HG03025 (cell line): ENCODE data around the gene SIPA1.

Experiments used
- ATAC-seq: cut with Tn5 transposase; IDR thresholded peaks from one replicate; pipeline ENCODE4 v1.9.1; 2021; ENCODE audit warnings: mild to moderate bottlenecking, moderate library complexity; ENCODE audit not compliant: unreplicated experiment, low FRiP score

SIPA1 gene

DNA sequence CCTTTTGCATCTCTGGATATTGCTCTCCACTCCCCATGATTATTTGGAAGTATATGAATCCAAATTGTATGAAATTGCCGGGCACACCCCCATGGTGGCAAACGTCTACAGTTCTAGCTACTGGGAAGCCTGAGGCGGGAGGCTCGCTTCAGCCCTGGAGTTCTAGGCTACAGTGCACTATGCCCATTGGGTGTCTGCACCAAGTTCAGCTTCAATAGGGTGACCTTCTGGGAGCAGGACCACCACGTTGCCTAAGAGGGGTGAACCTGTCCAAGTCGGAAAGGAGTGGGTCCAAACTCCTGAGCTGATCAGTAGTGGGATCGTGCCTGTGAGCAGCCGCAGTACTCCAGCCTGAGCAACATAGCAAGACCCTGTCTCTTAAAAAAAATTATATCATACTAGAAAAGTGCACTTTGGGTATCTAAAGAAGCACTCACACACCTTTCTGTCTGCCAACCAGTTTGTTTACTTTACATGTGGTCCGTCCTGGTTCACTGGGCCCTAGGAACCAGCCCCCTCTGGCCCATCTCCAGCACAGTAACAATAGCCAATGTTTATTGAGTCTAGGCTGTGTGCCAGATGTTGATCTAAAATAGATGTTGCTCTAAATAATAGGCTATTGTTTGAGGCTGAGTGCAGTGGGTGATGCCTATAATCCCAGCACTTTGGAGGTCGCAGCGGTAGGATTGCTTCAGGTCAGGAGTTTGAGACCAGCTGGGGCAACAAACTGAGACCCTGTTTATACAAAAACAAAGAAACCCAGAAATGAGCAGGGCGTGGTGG lies 57.7 kb downstream of the SIPA1 start:
- no peak for ATAC-seq

DNA sequence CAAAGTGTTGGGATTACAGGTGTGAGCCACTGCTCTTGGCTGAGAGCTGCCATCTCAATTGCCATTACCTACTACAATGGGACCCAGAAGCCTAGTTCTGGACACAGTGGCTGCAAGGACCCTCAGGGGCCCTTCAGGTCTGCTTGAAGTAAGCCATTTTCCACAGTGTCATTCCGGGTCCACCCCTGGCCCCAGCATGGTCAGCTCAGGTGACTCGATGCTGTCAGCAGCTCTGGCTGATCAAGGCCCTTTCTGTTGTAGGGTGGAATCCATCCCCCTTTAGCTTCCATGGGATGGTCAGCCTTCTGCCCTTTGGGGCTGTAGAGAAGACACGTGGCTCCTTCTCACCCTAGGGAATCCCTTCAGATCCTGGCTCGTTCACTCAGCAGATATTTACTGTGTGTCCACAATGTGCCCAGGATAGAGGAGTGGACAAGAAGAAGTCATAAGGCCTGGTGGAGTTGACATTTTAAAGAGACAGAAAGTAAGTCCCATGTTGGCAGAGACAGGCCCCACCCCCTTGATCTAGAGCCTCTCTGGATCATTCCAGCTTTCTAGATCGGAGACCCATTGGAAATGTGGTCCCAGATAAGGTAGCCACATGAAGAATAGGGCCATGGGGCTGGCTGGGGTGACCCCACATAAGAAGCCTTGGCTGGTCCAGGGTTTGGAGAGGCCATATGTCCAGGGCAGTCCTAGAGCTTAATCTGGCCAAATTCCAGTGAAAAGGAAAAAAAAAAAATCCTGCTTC lies 59.1 kb downstream of the SIPA1 start:
- ATAC-seq = no peak

- ATAC-seq = no peak
Measured at GRCh38 chr11:65698205-65698604, 60.3 kb downstream of the SIPA1 start.

DNA sequence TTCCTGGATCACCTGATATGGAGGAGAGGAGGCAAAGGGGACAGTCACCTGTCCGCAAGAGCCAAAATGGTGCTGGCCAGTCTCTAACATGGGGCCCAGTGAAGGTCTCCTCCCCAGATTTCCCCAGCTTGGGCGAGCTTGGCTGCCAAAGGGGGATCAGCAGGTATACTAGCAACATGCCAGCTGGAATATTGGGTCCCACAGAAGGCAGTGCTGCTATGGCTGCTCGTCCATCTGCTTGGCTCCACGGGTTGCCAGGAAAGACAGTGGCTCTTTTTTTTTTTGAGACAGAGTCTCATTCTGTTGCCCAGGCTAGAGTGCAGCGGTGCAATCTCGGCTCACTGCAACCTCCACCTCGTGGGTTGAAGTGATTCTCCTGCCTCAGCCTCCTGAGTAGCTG lies 61.4 kb downstream of the SIPA1 start:
- ATAC-seq = no peak

GRCh38 chr11:65700399-65700798 lies 62.5 kb downstream of the SIPA1 start:
- no peak for ATAC-seq
